H1 (cell line): ENCODE data around the gene APP. TPM values are rescaled to one million over a fixed set of nuclear protein-coding genes. Genes with fewer than 3 reads are reported as not detected.
A peak's percentile ranks its signal among the peaks of the same experiment; 100 is the strongest.

Experiments used
- CTCF ChIA-PET: fragments of 300-600 bp; sonication (Branson Sonifier 250); formaldehyde crosslinking; loops from one replicate; lab custom pipeline; 2021; ENCODE audit not compliant: partially characterized antibody; lab: Charles Lee
- POLR2A ChIA-PET: fragments of 300-600 bp; sonication (Branson Sonifier 250); formaldehyde crosslinking; loops from one replicate; lab custom pipeline; 2021; ENCODE audit warnings: inconsistent platforms; ENCODE audit not compliant: partially characterized antibody; lab: Charles Lee
- DNase-seq, 2 experiments: peaks; one replicate each; pipeline versions ENCODE4 v3.0.0 to v3.0.0-alpha.2; 2010 to 2022; ENCODE audit warnings: low spot score in 2 of 2, low read depth in 1 of 2, mixed read lengths in 1 of 2
- FAIRE-seq: peaks from 2 replicates; lab custom pipeline; 2011; peaks lifted over from hg19 to GRCh38; lab: Jason Lieb, UNC
- H2AFZ ChIP-seq: 2 replicates; pipeline ENCODE4 v1.8.1; 2012; ENCODE audit warnings: low read length, inconsistent platforms
- H2AK5ac ChIP-seq: 2 replicates; pipeline ENCODE4 v1.6.1; 2013; ENCODE audit warnings: low read depth, low read length
- H2BK120ac ChIP-seq: replicated peaks from 2 replicates; pipeline ENCODE3; 2013; ENCODE audit warnings: low read depth, low read length, inconsistent platforms
- H2BK12ac ChIP-seq: 2 replicates; pipeline ENCODE4 v1.6.1; 2013; ENCODE audit warnings: low read depth, low read length
- H2BK15ac ChIP-seq: 2 replicates; pipeline ENCODE4 v1.6.1; 2013; ENCODE audit warnings: low read length
- H2BK20ac ChIP-seq: 2 replicates; pipeline ENCODE4 v1.6.1; 2013; ENCODE audit warnings: low read length
- H2BK5ac ChIP-seq: 2 replicates; pipeline ENCODE4 v1.6.1; 2013; ENCODE audit warnings: low read depth, low read length
- H3K14ac ChIP-seq: 2 replicates; pipeline ENCODE4 v1.6.1; 2013; ENCODE audit warnings: inconsistent platforms; ENCODE audit not compliant: insufficient read length
- H3K18ac ChIP-seq: 2 replicates; pipeline ENCODE4 v1.6.1; 2013; ENCODE audit warnings: low read length; ENCODE audit errors: extremely low read depth
- H3K23ac ChIP-seq: 2 replicates; pipeline ENCODE4 v1.6.1; 2013; ENCODE audit warnings: inconsistent platforms; ENCODE audit not compliant: insufficient read length
- H3K23me2 ChIP-seq: 2 replicates; pipeline ENCODE4 v1.6.1; 2013; ENCODE audit warnings: low read depth, low read length
- H3K27ac ChIP-seq: 2 replicates; pipeline ENCODE4 v1.6.1; 2011; ENCODE audit warnings: low read depth, low read length, inconsistent platforms
- H3K27me3 ChIP-seq, 4 experiments: replicated peaks in 1 of 4; 1 replicate in 1 of 4; 2 replicates in 3 of 4; pipeline versions ENCODE4 v1.6.1 to v1.8.1; 2011 to 2013; ENCODE audit warnings: low read length in 3 of 4, mild to moderate bottlenecking in 3 of 4, inconsistent platforms in 2 of 4, mixed read lengths in 2 of 4, moderate library complexity in 1 of 4; ENCODE audit not compliant: control insufficient read depth in 3 of 4, insufficient read depth in 3 of 4; ENCODE audit errors: extremely low read depth in 1 of 4
- H3K36me3 ChIP-seq, 4 experiments: 2 replicates each; pipeline versions ENCODE4 v1.6.1 to v1.8.1; 2011 to 2013; ENCODE audit warnings: mild to moderate bottlenecking in 4 of 4, low read length in 3 of 4, moderate library complexity in 2 of 4, control low read depth in 1 of 4, inconsistent platforms in 1 of 4; ENCODE audit not compliant: insufficient read depth in 4 of 4, control insufficient read depth in 2 of 4
- H3K4ac ChIP-seq: replicated peaks from 2 replicates; pipeline ENCODE3; 2013; ENCODE audit warnings: low read length, low read depth, mixed read lengths, inconsistent platforms; ENCODE audit not compliant: insufficient read length
- H3K4me1 ChIP-seq, 4 experiments: replicated peaks in 1 of 4; 1 replicate in 1 of 4; 2 replicates in 3 of 4; pipeline versions ENCODE4 v1.6.1 to v1.8.1; 2011 to 2013; ENCODE audit warnings: low read length in 3 of 4, inconsistent platforms in 2 of 4, mixed read lengths in 1 of 4; ENCODE audit not compliant: insufficient read depth in 4 of 4, control insufficient read depth in 3 of 4
- H3K4me2 ChIP-seq, 2 experiments: 2 replicates each; pipeline versions ENCODE4 v1.6.1 to v1.8.1; 2011 to 2013; ENCODE audit warnings: low read depth in 2 of 2, low read length in 2 of 2, control low read depth in 1 of 2, inconsistent platforms in 1 of 2, mild to moderate bottlenecking in 1 of 2; ENCODE audit not compliant: insufficient read depth in 1 of 2
- H3K4me3 ChIP-seq, 4 experiments: fragments of 200-600, 300-600 bp in 1 of 4; sonication (generic), shearing (Covaris generic), sonication (Bioruptor Twin) in 1 of 4; 2 replicates each; pipeline versions ENCODE4 v1.5.1 to v1.8.1; 2011 to 2016; ENCODE audit warnings: low read length in 4 of 4, low read depth in 3 of 4, control low read depth in 2 of 4, inconsistent platforms in 2 of 4, mild to moderate bottlenecking in 2 of 4, mixed read lengths in 1 of 4, moderate library complexity in 1 of 4; ENCODE audit not compliant: insufficient read depth in 2 of 4; ENCODE audit errors: extremely low read depth in 1 of 4
- H3K56ac ChIP-seq: replicated peaks from 2 replicates; pipeline ENCODE3; 2013; ENCODE audit warnings: low read depth, mild to moderate bottlenecking, mixed read lengths, low read length, inconsistent platforms; ENCODE audit not compliant: insufficient read length
- H3K79me1 ChIP-seq: 2 replicates; pipeline ENCODE4 v1.6.1; 2013; ENCODE audit warnings: low read depth, low read length, control low read depth
- H3K79me2 ChIP-seq, 2 experiments: 2 replicates each; pipeline versions ENCODE4 v1.6.1 to v1.8.1; 2012 to 2013; ENCODE audit warnings: low read length in 2 of 2, mild to moderate bottlenecking in 2 of 2, inconsistent platforms in 1 of 2; ENCODE audit not compliant: insufficient read depth in 2 of 2, control insufficient read depth in 1 of 2
- H3K9ac ChIP-seq, 4 experiments: replicated peaks in 1 of 4; 1 replicate in 1 of 4; 2 replicates in 3 of 4; pipeline versions ENCODE4 v1.6.1 to v1.8.1; 2011 to 2013; ENCODE audit warnings: low read depth in 3 of 4, low read length in 3 of 4, control low read depth in 2 of 4, mild to moderate bottlenecking in 2 of 4, moderate library complexity in 2 of 4, inconsistent platforms in 1 of 4; ENCODE audit errors: extremely low read depth in 1 of 4
- H3K9me3 ChIP-seq, 2 experiments: 2 replicates each; pipeline versions ENCODE4 v1.6.1 to v1.8.1; 2012 to 2013; ENCODE audit warnings: mild to moderate bottlenecking in 2 of 2, moderate library complexity in 2 of 2, control low read depth in 1 of 2, inconsistent platforms in 1 of 2, low read depth in 1 of 2, low read length in 1 of 2, mixed read lengths in 1 of 2; ENCODE audit not compliant: insufficient read depth in 2 of 2
- H4K20me1 ChIP-seq, 2 experiments: replicated peaks in 1 of 2; 2 replicates each; pipeline versions ENCODE3 to v1.8.1; 2011 to 2013; ENCODE audit warnings: inconsistent platforms in 2 of 2, low read length in 2 of 2, mild to moderate bottlenecking in 1 of 2; ENCODE audit not compliant: insufficient read depth in 2 of 2, control insufficient read depth in 1 of 2
- H4K5ac ChIP-seq: 2 replicates; pipeline ENCODE4 v1.6.1; 2013; ENCODE audit warnings: low read length, low read depth, mixed read lengths, inconsistent platforms; ENCODE audit not compliant: insufficient read length
- H4K8ac ChIP-seq: 2 replicates; pipeline ENCODE4 v1.8.0; 2013; ENCODE audit warnings: mild to moderate bottlenecking, moderate library complexity, low read length, inconsistent platforms; ENCODE audit not compliant: insufficient read depth; ENCODE audit errors: extremely low read depth
- H4K91ac ChIP-seq: replicated peaks from 2 replicates; pipeline ENCODE3; 2013; ENCODE audit warnings: low read length, mixed read lengths, inconsistent platforms; ENCODE audit not compliant: insufficient read length
- WGBS, 2 experiments: shearing (Covaris generic) in 1 of 2; methylation state at CpG; one replicate each; pipeline versions ENCODE4 v1.1.6 to v1.1.7; 2013 to 2015; ENCODE audit warnings: low lambda C conversion rate in 2 of 2, mixed read lengths in 2 of 2, inconsistent platforms in 1 of 2, low coverage in 1 of 2, missing lambda C conversion rate in 1 of 2; ENCODE audit not compliant: insufficient replicate concordance in 2 of 2, insufficient coverage in 1 of 2, insufficient read length in 1 of 2; ENCODE audit errors: extremely low coverage in 1 of 2, missing lambda C conversion rate in 1 of 2; 5-methylcytosine and 5-hydroxymethylcytosine counted together
- polyA plus RNA-seq, 7 experiments: library from polyadenylated mRNA; depleted of rRNA in 3 of 7; stranded (reverse) in 5 of 7; unstranded in 2 of 7; fragments of >200 nt in 5 of 7; fragments of 200-250 nt in 2 of 7; gene quantifications; 1 replicate in 5 of 7; 2 replicates in 1 of 7; 4 replicates in 1 of 7; pipeline versions ENCODE4 v1.2.1 to v1.2.3, GENCODE V29; 2011 to 2013; ENCODE audit warnings: missing spikeins in 2 of 7, mixed read lengths in 2 of 7
- total RNA-seq: library from RNA; stranded (reverse); fragmentation: NEBNext Ultra II Directional; extraction: Animal tissue kit (Norgen Biotek cat#: 25700); gene quantifications from 2 replicates; pipeline ENCODE4 v1.2.1, GENCODE V29; 2021

APP gene
- total and polyA plus RNA-seq, 2 of the 8 experiments (the other 6 are each of a cell fraction or from before 2014, with no cell fraction given) = 375 to 551 TPM

- Histone ChIP-seq H3K27me3 (no peaks in the 10 kb centered on the region), H4K5ac (no peak overlapping the region), H2AFZ (no peak overlapping the region), H3K4me2 (no peak overlapping the region), H3K79me1 (no peaks in the 10 kb centered on the region), H2BK120ac (no peak overlapping the region), H2BK15ac (no peak overlapping the region), H3K36me3 (no peaks in the 10 kb centered on the region), H3K27ac (no peak overlapping the region), H3K4me3 (no peak overlapping the region), H3K4ac (no peak overlapping the region), H4K20me1 (no peaks in the 10 kb centered on the region), H3K23ac (no peak overlapping the region), H3K14ac (no peak overlapping the region), H3K9ac (no peak overlapping the region), H4K91ac (no peak overlapping the region), H2BK12ac (no peak overlapping the region), H3K4me1 (peaks cover 0 to 8% (median 1%) of the 10 kb centered on the region in 4 experiments; a peak in 2 of 7 replicates), H3K18ac (no peak overlapping the region), H3K56ac (no peak overlapping the region), H4K8ac (no peak overlapping the region), H3K9me3 (no peaks in the 10 kb centered on the region), H2BK20ac (no peak overlapping the region), H3K23me2 (no peaks in the 10 kb centered on the region), H3K79me2 (no peaks in the 10 kb centered on the region), H2AK5ac (no peak overlapping the region), H2BK5ac (no peak overlapping the region)
- peak in 1 of 2 experiments; percentile 37 for DNase-seq
- WGBS, 2 experiments = 92% methylated on average over 3 of the region's 3 CpGs; no CpG with 5 or more reads in 1 of the 2 experiments
- ChIA-PET POLR2A (no interaction called here), CTCF (interaction anchor here (1.0 kb wide), 1 partner anchor 15 kb away, joined by 3 read pairs; no protein-coding TSS in a partner anchor)
- FAIRE-seq = no peak
These were observed 40.0 kb upstream of the APP start for GRCh38 chr21:26210614-26211013.
